Putamen (tissue), 1 donor: ENCODE measurements around the gene PHPT1.

Experiments used
- DNase-seq: peaks from one replicate; pipeline ENCODE4 v3.0.0-alpha.2; 2016; ENCODE audit warnings: low spot score

Gene PHPT1

GRCh38 chr9:136886610-136887597, 37.7 kb downstream of the PHPT1 start:
- DNase-seq: no peak

- no peak for DNase-seq
These were observed 39.2 kb downstream of the PHPT1 start for GRCh38 chr9:136888454-136888853.

- DNase-seq: no peak
These were observed 40.6 kb downstream of the PHPT1 start for GRCh38 chr9:136889858-136890257.

GRCh38 chr9:136890661-136891060, 41.5 kb downstream of the PHPT1 start:
- no peak for DNase-seq

GRCh38 chr9:136896027-136896426, 46.8 kb downstream of the PHPT1 start:
- DNase-seq: no peak

GRCh38 chr9:136898483-136899100, 49.4 kb downstream of the PHPT1 start:
- DNase-seq: no peak

GRCh38 chr9:136899196-136899595, 50.0 kb downstream of the PHPT1 start:
- DNase-seq: no peak

- no peak for DNase-seq
These were observed 51.3 kb downstream of the PHPT1 start for GRCh38 chr9:136900556-136900955.
